KMS-11 (cell line): ENCODE data around the gene SEC24A.
A peak's percentile ranks its signal among the peaks of the same experiment; 100 is the strongest.
"Not testable (repeated sequence)": the region's sequence is repeated elsewhere in the genome, so short reads cannot be mapped to it uniquely, and the experiment has no call there.

Experiments
- H2AFZ ChIP-seq: fragments of 200-600 bp; sonication (generic); 2 replicates; pipeline ENCODE4 v1.6.1; 2016; ENCODE audit warnings: antibody characterized with exemption, mixed run types, low read depth
- H3K27ac ChIP-seq: fragments of 200-600 bp; sonication (generic); 2 replicates; pipeline ENCODE4 v1.6.1; 2016; ENCODE audit warnings: mild to moderate bottlenecking, mixed run types
- H3K27me3 ChIP-seq: fragments of 200-600 bp; sonication (generic); 2 replicates; pipeline ENCODE4 v1.6.1; 2017; ENCODE audit warnings: mild to moderate bottlenecking, low read depth, mixed run types, moderate library complexity; ENCODE audit not compliant: insufficient read depth
- H3K36me3 ChIP-seq: fragments of 200-600 bp; sonication (generic); 2 replicates; pipeline ENCODE4 v1.6.1; 2017; ENCODE audit warnings: mild to moderate bottlenecking, mixed run types; ENCODE audit not compliant: insufficient read depth
- H3K4me1 ChIP-seq: fragments of 200-600 bp; sonication (generic); 2 replicates; pipeline ENCODE4 v1.6.1; 2016; ENCODE audit warnings: mild to moderate bottlenecking, low read depth, mixed run types; ENCODE audit not compliant: poor library complexity, severe bottlenecking
- H3K4me2 ChIP-seq: fragments of 200-600 bp; sonication (generic); 2 replicates; pipeline ENCODE4 v1.7.0; 2016; ENCODE audit warnings: mild to moderate bottlenecking, mixed run types
- H3K4me3 ChIP-seq: fragments of 200-600 bp; sonication (generic); IDR thresholded peaks from 2 replicates; pipeline ENCODE4 v1.6.1; 2017; ENCODE audit warnings: low read depth, low read length, mixed read lengths; ENCODE audit not compliant: insufficient read depth
- H3K79me2 ChIP-seq: fragments of 200-600 bp; sonication (generic); 2 replicates; pipeline ENCODE4 v1.6.1; 2016; ENCODE audit warnings: low read depth, mixed run types; ENCODE audit not compliant: insufficient read depth
- H3K9ac ChIP-seq: fragments of 200-600 bp; sonication (generic); 2 replicates; pipeline ENCODE4 v1.6.1; 2016; ENCODE audit warnings: mild to moderate bottlenecking, mixed run types
- H4K20me1 ChIP-seq: fragments of 200-600 bp; sonication (generic); 2 replicates; pipeline ENCODE4 v1.6.1; 2016; ENCODE audit warnings: mild to moderate bottlenecking, mixed run types; ENCODE audit not compliant: insufficient read depth
- TF ChIP-seq, protein P1 (sequence below): fragments of 200-600 bp; sonication (generic); conservative IDR thresholded peaks from 2 replicates; pipeline ENCODE4 v1.6.1; 2017; ENCODE audit warnings: low read depth, mild to moderate bottlenecking, antibody characterized with exemption, low read length, moderate library complexity, mixed read lengths

Gene SEC24A

DNA sequence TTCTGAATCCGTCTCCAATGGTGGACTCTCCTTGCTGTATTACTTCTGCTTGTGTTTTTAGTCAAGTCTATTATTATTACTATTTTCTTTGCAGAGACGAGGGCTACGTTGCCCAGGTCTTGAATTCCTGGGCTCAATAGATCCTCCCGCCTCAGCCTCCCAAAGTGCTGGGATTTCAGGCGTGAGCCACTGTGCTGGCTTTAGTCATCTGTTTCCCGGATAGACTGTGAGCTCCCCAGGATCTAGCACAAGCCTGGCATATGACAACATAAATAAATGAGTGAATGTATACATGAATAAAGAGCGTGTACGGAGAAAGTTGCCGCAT is 109.6 kb downstream of the SEC24A start:
- peak overlapping the region; percentile 95 for H2AFZ ChIP-seq
- H3K4me2 ChIP-seq, result peak overlapping the region; percentile 91
- H3K36me3 ChIP-seq, result no peaks in the 10 kb centered on the region
- no peaks in the 10 kb centered on the region for H4K20me1 ChIP-seq
- H3K4me1 ChIP-seq, result peaks cover 22% of the 10 kb centered on the region
- peak overlapping the region; percentile 18; the same call in 1 of the 2 replicates for H3K27ac ChIP-seq
- H3K27me3 ChIP-seq, result no peaks in the 10 kb centered on the region
- H3K79me2 ChIP-seq, result peaks cover 37% of the 10 kb centered on the region
- no peak overlapping the region for H3K4me3 ChIP-seq
- H3K9ac ChIP-seq, result peak overlapping the region; percentile 60; the same call in 1 of the 2 replicates
- TF ChIP-seq, protein P1, sequence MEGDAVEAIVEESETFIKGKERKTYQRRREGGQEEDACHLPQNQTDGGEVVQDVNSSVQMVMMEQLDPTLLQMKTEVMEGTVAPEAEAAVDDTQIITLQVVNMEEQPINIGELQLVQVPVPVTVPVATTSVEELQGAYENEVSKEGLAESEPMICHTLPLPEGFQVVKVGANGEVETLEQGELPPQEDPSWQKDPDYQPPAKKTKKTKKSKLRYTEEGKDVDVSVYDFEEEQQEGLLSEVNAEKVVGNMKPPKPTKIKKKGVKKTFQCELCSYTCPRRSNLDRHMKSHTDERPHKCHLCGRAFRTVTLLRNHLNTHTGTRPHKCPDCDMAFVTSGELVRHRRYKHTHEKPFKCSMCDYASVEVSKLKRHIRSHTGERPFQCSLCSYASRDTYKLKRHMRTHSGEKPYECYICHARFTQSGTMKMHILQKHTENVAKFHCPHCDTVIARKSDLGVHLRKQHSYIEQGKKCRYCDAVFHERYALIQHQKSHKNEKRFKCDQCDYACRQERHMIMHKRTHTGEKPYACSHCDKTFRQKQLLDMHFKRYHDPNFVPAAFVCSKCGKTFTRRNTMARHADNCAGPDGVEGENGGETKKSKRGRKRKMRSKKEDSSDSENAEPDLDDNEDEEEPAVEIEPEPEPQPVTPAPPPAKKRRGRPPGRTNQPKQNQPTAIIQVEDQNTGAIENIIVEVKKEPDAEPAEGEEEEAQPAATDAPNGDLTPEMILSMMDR, result no peak

DNA sequence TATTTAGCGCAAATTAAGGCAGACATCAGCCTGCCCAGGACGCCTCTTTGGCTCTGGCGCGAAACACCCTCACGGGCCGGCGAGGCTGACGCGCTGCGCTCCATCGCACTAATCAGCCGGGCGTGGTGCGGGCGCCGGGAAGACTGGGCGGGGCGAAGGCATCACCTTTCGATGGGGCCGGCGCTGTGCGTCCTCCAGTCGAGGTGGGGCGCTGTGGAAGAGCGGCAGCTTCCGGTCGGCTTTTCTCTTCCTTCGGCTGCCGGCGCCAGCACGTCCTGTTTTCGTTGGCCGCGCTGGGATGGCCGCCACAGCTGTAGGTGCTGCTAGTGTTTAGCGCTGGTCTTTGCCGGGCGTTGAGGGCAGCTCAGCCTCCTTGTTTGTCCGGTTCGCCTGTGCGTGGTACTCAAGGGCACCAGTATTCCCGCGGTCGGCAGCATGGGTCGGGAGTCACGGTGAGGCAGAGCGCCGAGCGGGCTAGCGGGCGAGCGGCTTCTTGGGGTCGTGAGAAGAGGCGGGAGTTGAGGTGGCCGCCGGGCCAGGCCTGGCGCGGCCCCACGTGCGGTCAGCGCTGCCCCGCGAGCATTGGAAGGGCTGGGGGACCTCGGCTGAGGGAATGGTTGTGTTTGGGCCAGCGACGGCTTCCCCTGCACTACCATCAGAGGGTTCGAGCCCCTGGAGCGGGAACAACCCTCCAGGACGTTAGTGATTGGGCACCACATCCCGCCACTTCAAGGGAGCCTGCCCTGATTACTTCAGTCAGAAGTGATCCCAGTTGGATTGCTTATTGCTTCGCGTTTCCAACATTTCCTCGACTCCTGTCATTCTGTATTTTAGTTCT is 110.1 kb downstream of the SEC24A start, which contains the start of gene DDX46:
TSS of gene DDX46 (plus strand) at position 276 of the 838 bp plus-strand sequence. CDS start at position 436, 160 bp downstream.
- H3K9ac ChIP-seq, result peak within 1 kb of the TSS; percentile 60; the same call in 1 of the 2 replicates
- no peak within 1 kb of the TSS for H3K4me3 ChIP-seq
- TF ChIP-seq, protein P1, result peak; percentile 70
- H3K79me2 ChIP-seq, result peaks cover 43% of the 10 kb centered on the region
- peak within 1 kb of the TSS; percentile 95 for H2AFZ ChIP-seq
- H3K4me1 ChIP-seq, result peaks cover 22% of the 10 kb centered on the region
- no peaks in the 10 kb centered on the region for H3K27me3 ChIP-seq
- peak within 1 kb of the TSS; percentile 100 for H3K4me2 ChIP-seq
- peak within 1 kb of the TSS; percentile 34; the same call in 1 of the 2 replicates for H3K27ac ChIP-seq
- no peaks in the 10 kb centered on the region for H4K20me1 ChIP-seq
- no peaks in the 10 kb centered on the region for H3K36me3 ChIP-seq

DNA sequence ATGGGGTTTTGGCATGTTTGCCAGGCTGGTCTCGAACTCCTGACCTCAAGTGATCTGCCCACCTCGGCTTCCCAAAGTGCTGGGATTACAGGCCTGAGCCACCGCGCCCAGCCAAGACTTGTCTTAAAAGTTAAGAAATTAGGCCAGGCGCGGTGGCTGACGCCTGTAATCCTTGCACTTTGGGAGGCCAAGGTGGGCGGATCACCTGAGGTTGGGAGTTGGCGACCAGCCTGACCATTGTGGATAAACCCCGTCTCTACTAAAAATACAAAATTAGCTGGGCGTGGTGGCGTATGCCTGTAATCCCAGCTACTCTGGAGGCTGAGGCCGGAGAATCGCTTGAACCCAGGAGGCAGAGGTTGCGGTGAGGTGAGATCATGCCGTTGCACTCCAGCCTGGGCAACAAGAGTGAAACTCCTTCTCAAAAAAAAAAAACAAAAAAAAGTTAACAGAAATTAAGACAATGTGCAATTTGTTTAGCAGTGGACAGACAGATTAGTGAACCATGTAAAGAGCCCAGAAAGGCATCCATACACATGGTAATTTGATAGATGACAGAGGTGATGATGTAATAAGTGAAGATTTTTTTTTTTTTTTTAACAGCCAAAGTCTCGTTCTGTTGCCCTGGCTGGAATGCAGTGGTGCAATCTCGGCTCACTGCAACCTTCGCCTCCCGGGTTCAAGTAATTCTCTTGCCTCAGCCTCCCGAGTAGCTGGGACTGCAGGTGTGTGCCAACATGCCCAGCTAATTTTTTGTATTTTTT is 119.1 kb downstream of the SEC24A start:
- H3K9ac ChIP-seq, H4K20me1 ChIP-seq, H3K4me1 ChIP-seq, H3K27me3 ChIP-seq, H3K27ac ChIP-seq, H2AFZ ChIP-seq, H3K4me2 ChIP-seq, H3K4me3 ChIP-seq: not testable (repeated sequence)
- peaks cover 14% of the 10 kb centered on the region; the same call in 1 of the 2 replicates for H3K79me2 ChIP-seq
- peaks cover 15% of the 10 kb centered on the region; the same call in 1 of the 2 replicates for H3K36me3 ChIP-seq

DNA sequence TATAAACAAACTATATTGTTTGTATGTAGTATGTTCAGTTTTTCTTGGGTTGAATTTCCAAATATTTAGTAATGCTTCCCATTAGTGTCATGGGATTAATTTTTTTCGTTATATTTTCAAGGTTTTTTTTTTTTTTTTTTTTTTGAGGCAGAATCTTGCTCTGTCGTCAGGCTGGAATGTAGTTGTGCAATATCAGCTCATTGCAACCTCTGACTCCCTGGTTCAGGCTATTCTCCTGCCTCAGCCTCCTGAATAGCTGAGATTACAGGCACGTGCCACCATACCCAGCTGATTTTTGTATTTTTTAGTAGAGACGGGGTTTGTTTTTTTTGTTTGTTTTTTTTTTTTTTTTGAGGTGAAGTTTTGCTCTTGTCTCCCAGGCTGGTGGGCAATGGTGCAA is 120.6 kb downstream of the SEC24A start:
- Histone ChIP-seq H3K27ac (no peak overlapping the region), H2AFZ (no peak overlapping the region), H3K9ac (no peak overlapping the region), H3K27me3 (no peaks in the 10 kb centered on the region), H3K4me3 (no peak overlapping the region), H3K36me3 (peaks cover 15% of the 10 kb centered on the region; the same call in 1 of the 2 replicates), H3K4me1 (no peaks in the 10 kb centered on the region), H4K20me1 (no peaks in the 10 kb centered on the region), H3K79me2 (peaks cover 6% of the 10 kb centered on the region; the same call in 1 of the 2 replicates), H3K4me2 (no peak overlapping the region)
- TF ChIP-seq, protein P1, result no peak
